HG02938 (cell line): ENCODE measurements around the gene STK4.
"Not testable (repeated sequence)": the region's sequence is repeated elsewhere in the genome, so short reads cannot be mapped to it uniquely, and the experiment has no call there.

Source experiments
- ATAC-seq: cut with Tn5 transposase; IDR thresholded peaks from one replicate; pipeline ENCODE4 v1.9.1; 2021; ENCODE audit warnings: mild to moderate bottlenecking, moderate library complexity; ENCODE audit not compliant: unreplicated experiment

STK4 gene

GRCh38 chr20:45021631-45022030 is 55.3 kb downstream of the STK4 start:
- ATAC-seq, result no peak

DNA sequence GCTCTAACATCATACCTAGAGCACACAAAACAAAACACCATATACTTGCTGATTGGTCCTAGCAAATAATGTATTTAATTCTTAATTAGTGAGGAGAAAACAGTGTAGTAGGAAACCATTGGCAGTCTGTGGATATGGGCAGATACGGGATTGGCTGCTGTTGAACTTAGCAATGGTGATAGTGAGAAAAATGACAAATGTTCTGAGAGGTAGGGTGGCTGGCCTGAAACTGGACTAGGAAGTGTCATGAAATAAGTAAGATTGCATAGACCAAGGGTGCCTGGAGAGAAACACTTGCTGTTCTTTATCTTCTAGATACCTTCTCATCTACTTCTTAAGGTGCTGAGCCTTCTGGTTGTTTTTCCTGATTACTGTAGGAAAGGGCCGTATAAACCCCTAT is 56.8 kb downstream of the STK4 start:
- not testable (repeated sequence) for ATAC-seq

GRCh38 chr20:45028424-45029136 is 62.3 kb downstream of the STK4 start:
- no peak for ATAC-seq

GRCh38 chr20:45029884-45030283 is 63.6 kb downstream of the STK4 start:
- ATAC-seq, result no peak

GRCh38 chr20:45032276-45032675 is 66.0 kb downstream of the STK4 start:
- ATAC-seq, result no peak

DNA sequence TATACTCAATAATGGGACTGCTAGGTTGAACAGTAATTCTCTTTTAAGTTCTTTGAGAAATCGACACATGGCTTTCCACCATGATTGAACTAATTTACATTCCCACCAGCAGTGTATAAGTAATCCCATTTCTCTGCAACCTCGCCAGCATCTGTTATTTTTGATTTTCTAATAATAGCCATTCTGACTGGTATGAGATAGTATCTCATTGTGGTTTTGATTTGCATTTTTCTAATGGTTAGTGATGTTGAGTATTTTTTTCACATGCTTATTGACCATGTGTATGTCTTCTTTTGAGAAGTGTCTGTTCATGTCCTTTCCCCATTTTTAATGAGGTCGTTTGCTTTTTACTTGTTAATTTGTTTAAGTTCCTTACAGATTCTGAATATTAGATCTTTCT is 66.5 kb downstream of the STK4 start:
- no peak for ATAC-seq

DNA sequence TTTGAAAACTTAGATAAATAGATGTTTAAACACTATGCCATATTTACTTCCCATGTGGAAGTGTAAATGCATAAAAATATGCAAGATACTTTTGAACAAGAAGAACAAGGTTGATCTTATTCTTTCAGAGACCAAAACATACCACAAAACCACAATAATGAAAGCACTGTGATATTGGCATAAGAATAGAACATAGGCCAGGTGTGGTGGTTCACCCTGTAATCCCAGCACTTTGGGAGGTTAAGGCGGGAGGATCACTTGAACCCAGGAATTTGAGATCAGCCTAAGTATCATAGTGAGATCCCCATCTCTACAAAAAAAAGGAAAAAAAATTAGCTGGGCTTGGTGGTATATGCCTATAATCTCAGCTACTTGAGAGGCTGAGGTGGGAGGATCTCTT is 68.1 kb downstream of the STK4 start:
- no peak for ATAC-seq

- ATAC-seq, result no peak
Measured at GRCh38 chr20:45036044-45036755, 69.9 kb downstream of the STK4 start.

DNA sequence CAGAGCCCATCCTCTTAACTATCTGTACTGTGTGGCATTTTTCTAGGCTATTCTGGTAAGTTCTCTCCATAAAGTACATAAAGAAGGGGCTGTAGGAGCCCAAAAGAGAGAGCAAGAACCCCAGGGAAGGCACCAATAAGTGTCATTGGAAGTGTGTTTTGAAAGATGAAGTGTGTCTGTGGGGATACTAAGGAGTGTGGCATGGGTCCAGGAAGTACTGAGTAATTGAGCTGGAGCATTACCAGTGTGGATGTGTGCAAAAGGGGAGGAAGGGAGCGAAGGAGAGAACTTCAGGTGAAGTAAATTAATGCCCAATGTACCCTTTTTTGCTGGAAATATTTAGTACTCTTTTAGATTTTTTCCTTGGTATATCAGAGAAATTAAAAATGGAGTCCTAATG is 70.7 kb downstream of the STK4 start:
- ATAC-seq, result no peak

DNA sequence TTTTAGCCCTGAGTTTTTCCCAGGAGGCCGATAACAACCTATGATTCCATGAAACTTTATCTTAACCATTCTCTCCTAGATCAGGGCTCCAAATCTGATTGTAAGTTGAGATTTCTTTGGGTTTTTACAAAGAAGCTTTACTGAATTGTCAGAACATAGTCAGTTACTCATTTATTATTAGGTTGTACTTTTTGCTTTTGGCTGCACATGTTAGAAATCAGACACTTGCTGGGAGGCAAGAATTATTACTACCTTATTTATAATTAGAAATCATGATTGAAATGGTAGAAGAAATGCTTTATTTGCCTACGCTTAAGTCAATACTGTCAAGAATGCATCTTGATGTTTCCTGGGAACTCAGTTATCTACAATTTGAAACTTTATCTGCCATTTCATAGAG is 71.3 kb downstream of the STK4 start:
- ATAC-seq, result no peak

- no peak for ATAC-seq
Measured at GRCh38 chr20:45038745-45039474, 72.6 kb downstream of the STK4 start.

DNA sequence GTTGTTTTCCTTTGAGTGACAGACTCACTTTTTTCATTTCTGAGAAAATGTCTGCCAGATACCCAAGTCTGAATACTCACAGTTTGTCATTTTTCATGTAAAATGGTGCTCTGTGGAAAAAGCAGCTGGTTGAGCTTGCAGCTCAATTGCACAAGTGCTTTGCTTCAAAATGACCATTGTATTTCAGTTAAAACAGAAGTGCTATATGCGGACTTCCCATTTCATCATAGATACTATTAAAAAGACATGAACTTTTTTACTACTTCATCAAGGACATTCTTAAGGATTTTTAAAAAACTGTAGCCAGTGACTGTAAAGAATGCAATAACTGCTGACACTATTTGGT is 73.1 kb downstream of the STK4 start:
- ATAC-seq, result no peak

DNA sequence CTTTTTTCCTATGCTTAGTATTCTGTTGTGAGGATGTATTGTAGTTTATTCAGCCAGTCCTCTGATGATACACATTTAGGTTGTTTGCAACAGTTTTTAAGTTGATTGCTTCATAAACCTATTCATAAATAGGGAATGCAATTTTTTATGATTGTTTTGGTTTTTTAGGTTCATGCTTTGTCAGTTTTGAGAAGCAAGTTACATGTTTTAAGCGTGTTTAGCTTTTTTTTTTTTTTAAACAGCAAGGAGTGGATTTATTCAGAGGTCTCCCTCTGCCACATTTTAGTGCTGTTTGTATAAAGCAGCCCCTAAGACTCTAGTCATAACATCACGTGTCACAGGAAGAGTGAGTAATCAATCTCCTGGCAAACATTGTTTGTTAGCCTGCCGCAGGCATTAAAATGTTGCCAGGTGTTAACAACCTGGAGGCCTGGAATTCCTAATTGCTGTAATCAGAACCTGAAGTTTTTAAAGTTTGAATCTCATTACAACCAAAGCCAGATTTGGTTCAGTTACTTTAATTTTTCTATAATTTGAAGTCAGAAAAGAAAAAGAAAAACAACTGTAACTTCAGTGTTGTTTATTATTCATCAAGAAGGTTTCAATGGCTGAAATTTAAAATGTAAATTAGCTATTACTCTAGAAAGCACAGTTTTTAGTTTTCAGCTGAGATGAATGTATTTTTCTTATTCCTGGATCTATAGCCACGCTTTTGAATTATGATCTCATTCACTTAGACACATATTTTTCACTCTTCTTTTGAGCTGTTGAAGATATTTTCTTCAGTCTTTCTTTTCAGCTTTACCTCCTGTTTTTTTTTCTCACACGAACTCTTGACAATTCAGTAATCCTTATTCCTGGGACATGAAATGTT is 75.4 kb downstream of the STK4 start:
- ATAC-seq, result no peak

GRCh38 chr20:45042978-45043377 is 76.7 kb downstream of the STK4 start:
- no peak for ATAC-seq

DNA sequence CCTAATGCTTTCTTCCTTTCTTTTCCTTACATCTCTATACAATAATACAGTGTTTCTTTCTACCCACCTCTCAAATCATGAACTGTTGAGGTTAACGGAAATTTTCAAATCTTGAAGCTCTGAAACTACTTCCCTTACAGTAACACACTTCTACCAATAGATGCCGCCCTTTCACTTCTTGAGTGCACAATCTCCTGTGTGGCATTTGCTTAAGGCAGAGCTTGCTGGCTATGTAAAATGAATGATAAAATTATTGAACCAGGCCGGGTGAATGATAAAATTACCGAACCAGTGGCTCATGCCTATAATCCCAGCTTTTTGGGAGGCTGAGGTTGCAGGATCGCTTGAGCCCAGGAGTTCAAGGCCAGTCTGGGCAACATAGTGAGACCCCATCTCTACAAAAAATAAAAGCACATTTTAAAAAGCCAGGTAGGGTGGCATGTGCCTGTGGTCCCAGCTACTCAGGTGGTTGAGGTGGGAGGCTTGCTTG is 77.8 kb downstream of the STK4 start:
- no peak for ATAC-seq

- no peak for ATAC-seq
Measured at GRCh38 chr20:45044601-45045000, 78.3 kb downstream of the STK4 start.

GRCh38 chr20:45047581-45048119 is 81.3 kb downstream of the STK4 start:
- no peak for ATAC-seq

DNA sequence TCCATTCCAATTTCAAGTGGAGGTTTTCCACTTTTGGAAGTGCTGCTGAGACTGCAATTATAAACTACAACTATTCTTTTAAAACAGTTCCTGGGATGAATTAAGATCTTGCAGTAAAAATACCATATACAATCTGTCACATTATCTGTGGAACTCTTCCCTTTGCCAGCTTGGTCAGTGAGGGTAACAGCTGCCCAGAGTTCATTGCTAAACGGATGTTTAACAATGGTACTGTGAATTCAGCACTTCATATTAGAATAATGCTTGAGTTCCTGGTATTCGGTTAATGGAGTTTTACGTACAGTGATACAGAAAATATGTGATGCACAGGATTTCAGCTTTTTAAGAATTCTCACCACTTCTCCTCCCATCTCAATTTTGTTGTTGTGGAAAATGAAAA is 83.1 kb downstream of the STK4 start:
- ATAC-seq, result no peak

GRCh38 chr20:45049904-45050471 is 83.7 kb downstream of the STK4 start:
- ATAC-seq, result no peak
